ENCODE measurements around the gene KCNMA1.

The KCNMA1 gene

GRCh38 chr10:77403761-77404160, 233.8 kb downstream of the KCNMA1 start:
- Histone ChIP-seq H3K27ac (no peak overlapping the region), H3K27me3 (no peaks in the 10 kb centered on the region), H3K4me3 (no peak overlapping the region), H3K36me3 (no peaks in the 10 kb centered on the region), H3K9ac (no peak overlapping the region), H3K9me3 (no peaks in the 10 kb centered on the region), H3K4me1 (peaks cover 14% of the 10 kb centered on the region), H4K20me1 (no peaks in the 10 kb centered on the region), H3K4me2 (no peak overlapping the region)
- TF ChIP-seq Cebpa-rat (IDR thresholded peaks at IDR 0.05): no peak

GRCh38 chr10:77401683-77402082, 235.9 kb downstream of the KCNMA1 start:
- Histone ChIP-seq H3K27me3 (no peaks in the 10 kb centered on the region), H4K20me1 (no peaks in the 10 kb centered on the region), H3K9ac (no peak overlapping the region), H3K4me2 (no peak overlapping the region), H3K27ac (no peak overlapping the region), H3K4me1 (peaks cover 8% of the 10 kb centered on the region), H3K9me3 (no peaks in the 10 kb centered on the region), H3K36me3 (no peaks in the 10 kb centered on the region), H3K4me3 (no peak overlapping the region)
- no peak for TF ChIP-seq Cebpa-rat (IDR thresholded peaks at IDR 0.05)

DNA sequence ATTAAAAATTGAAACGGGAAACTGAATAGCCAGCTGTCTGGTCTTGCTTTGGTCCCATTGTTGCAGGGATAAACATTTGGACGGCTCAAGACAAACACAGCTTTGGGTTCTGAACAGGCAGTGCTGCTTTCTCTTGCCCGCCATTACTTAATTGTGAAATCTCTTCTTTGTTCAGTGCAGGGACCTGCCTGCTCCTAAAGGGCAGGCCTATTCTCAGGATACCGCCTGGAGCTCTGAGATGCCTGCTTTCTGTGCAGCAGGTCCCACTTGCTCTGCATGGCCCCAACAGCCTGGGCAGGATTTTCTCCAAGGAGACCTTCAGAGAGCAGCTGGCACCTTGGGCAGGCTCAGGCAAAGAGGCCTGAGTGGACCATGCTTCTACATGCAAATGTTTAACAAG, 237.6 kb downstream of the KCNMA1 start:
- Histone ChIP-seq H3K27me3 (no peaks in the 10 kb centered on the region), H4K20me1 (no peaks in the 10 kb centered on the region), H3K4me1 (no peaks in the 10 kb centered on the region), H3K4me2 (no peak overlapping the region), H3K9ac (no peak overlapping the region), H3K9me3 (no peaks in the 10 kb centered on the region), H3K27ac (no peak overlapping the region), H3K4me3 (no peak overlapping the region), H3K36me3 (no peaks in the 10 kb centered on the region)
- TF ChIP-seq Cebpa-rat (IDR thresholded peaks at IDR 0.05): no peak

DNA sequence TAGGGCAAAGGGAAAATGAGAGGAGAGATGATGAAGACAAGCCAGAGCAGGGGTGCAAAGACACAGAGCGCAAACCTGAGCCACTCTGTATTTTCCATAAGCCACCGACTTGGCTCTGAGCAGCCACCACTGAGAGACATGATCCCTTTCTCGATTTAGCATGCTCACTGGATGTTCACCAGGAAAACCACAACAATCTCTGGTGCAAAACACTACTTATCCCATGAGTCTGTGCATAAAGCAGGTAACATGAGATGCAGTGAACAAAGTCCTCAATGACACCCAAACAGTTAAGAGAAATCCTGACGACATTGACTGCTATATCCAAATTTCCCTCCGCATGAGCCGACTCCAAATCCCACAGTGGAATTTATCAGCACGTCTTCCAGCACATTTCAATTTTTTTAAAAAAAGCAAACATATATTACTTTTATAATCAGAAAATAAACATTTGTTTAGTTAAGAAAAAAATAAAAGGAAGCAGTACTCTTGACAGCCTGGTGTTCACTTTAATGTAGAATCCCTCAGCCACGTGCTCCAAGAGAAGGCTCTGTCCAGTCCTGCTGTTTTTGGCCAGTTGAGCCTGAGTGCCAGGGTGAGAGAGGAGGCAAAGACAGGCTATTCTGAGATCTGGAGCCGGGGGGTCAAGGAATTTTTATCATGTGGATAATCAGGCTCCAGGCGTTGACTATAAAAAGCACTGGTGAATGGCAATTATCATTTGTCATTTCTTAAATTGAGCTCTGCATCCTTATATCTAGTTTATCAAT, 238.4 kb downstream of the KCNMA1 start:
- no peak overlapping the region for H3K9ac ChIP-seq
- no peak overlapping the region for H3K4me2 ChIP-seq
- no peaks in the 10 kb centered on the region for H3K27me3 ChIP-seq
- H3K4me1 ChIP-seq: no peaks in the 10 kb centered on the region
- no peak for TF ChIP-seq Cebpa-rat (IDR thresholded peaks at IDR 0.05)
- no peaks in the 10 kb centered on the region for H4K20me1 ChIP-seq
- no peak overlapping the region for H3K27ac ChIP-seq
- H3K36me3 ChIP-seq: no peaks in the 10 kb centered on the region
- H3K9me3 ChIP-seq: no peaks in the 10 kb centered on the region
- H3K4me3 ChIP-seq: no peak overlapping the region

- no peak overlapping the region for H3K9ac ChIP-seq
- no peaks in the 10 kb centered on the region for H3K4me1 ChIP-seq
- TF ChIP-seq Cebpa-rat (IDR thresholded peaks at IDR 0.05): no peak
- no peak overlapping the region for H3K4me3 ChIP-seq
- H3K27ac ChIP-seq: no peak overlapping the region
- H3K4me2 ChIP-seq: no peak overlapping the region
- no peaks in the 10 kb centered on the region for H3K27me3 ChIP-seq
- H4K20me1 ChIP-seq: no peaks in the 10 kb centered on the region
- H3K36me3 ChIP-seq: no peaks in the 10 kb centered on the region
- H3K9me3 ChIP-seq: no peaks in the 10 kb centered on the region
Observed at GRCh38 chr10:77398558-77398957, 239.1 kb downstream of the KCNMA1 start.

GRCh38 chr10:77397103-77397502, 240.5 kb downstream of the KCNMA1 start:
- no peak for TF ChIP-seq Cebpa-rat (IDR thresholded peaks at IDR 0.05)
- H3K27ac ChIP-seq: no peak overlapping the region
- H3K9me3 ChIP-seq: no peaks in the 10 kb centered on the region
- no peak overlapping the region for H3K4me3 ChIP-seq
- H3K4me1 ChIP-seq: peaks cover 6% of the 10 kb centered on the region
- H3K36me3 ChIP-seq: no peaks in the 10 kb centered on the region
- H3K9ac ChIP-seq: no peak overlapping the region
- H3K4me2 ChIP-seq: no peak overlapping the region
- no peaks in the 10 kb centered on the region for H4K20me1 ChIP-seq
- no peaks in the 10 kb centered on the region for H3K27me3 ChIP-seq

GRCh38 chr10:77396290-77396689, 241.3 kb downstream of the KCNMA1 start:
- no peaks in the 10 kb centered on the region for H3K27me3 ChIP-seq
- no peak overlapping the region for H3K4me2 ChIP-seq
- no peak for TF ChIP-seq Cebpa-rat (IDR thresholded peaks at IDR 0.05)
- no peaks in the 10 kb centered on the region for H3K36me3 ChIP-seq
- no peaks in the 10 kb centered on the region for H4K20me1 ChIP-seq
- H3K9ac ChIP-seq: no peak overlapping the region
- H3K4me3 ChIP-seq: no peak overlapping the region
- H3K4me1 ChIP-seq: peaks cover 12% of the 10 kb centered on the region
- no peaks in the 10 kb centered on the region for H3K9me3 ChIP-seq
- no peak overlapping the region for H3K27ac ChIP-seq

GRCh38 chr10:77393821-77394501, 243.6 kb downstream of the KCNMA1 start:
- TF ChIP-seq Cebpa-rat (IDR thresholded peaks at IDR 0.05): no peak
- Histone ChIP-seq H3K4me1 (peaks cover 35% of the 10 kb centered on the region), H3K4me2 (no peak overlapping the region), H3K9ac (no peak overlapping the region), H3K9me3 (no peaks in the 10 kb centered on the region), H3K27me3 (no peaks in the 10 kb centered on the region), H3K36me3 (no peaks in the 10 kb centered on the region), H4K20me1 (no peaks in the 10 kb centered on the region), H3K4me3 (no peak overlapping the region), H3K27ac (no peak overlapping the region)

GRCh38 chr10:77393411-77393810, 244.2 kb downstream of the KCNMA1 start:
- H3K4me3 ChIP-seq: no peak overlapping the region
- H3K27me3 ChIP-seq: no peaks in the 10 kb centered on the region
- H3K4me1 ChIP-seq: peaks cover 41% of the 10 kb centered on the region
- no peak overlapping the region for H3K9ac ChIP-seq
- H4K20me1 ChIP-seq: no peaks in the 10 kb centered on the region
- no peak overlapping the region for H3K4me2 ChIP-seq
- H3K36me3 ChIP-seq: no peaks in the 10 kb centered on the region
- no peak for TF ChIP-seq Cebpa-rat (IDR thresholded peaks at IDR 0.05)
- no peaks in the 10 kb centered on the region for H3K9me3 ChIP-seq
- H3K27ac ChIP-seq: no peak overlapping the region

DNA sequence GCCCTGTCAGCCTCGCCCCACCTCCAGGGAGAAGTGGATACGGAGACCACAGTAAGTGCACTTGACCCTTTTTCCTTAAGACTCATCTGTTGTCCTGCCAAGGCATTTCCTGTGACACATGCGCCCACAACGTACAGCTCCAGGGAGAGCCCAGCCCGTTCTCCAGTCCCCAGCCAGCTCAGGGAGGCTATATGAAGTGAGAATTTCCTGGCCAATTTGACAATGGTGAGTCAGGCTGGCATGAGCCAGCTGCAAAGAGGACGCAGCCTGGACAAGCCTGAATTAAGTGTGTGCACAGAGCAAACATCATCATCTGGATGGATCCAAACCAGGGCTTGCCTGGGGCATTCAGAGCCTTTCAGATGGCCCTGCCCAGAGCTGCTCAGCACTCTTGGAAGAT, 244.8 kb downstream of the KCNMA1 start:
- no peak overlapping the region for H3K9ac ChIP-seq
- no peak for TF ChIP-seq Cebpa-rat (IDR thresholded peaks at IDR 0.05)
- no peaks in the 10 kb centered on the region for H4K20me1 ChIP-seq
- H3K36me3 ChIP-seq: no peaks in the 10 kb centered on the region
- H3K4me1 ChIP-seq: peaks cover 46% of the 10 kb centered on the region
- H3K27me3 ChIP-seq: no peaks in the 10 kb centered on the region
- H3K4me3 ChIP-seq: no peak overlapping the region
- H3K9me3 ChIP-seq: no peaks in the 10 kb centered on the region
- H3K4me2 ChIP-seq: no peak overlapping the region
- H3K27ac ChIP-seq: no peak overlapping the region
